OCI-LY1 (cell line): ENCODE measurements around the gene CREG2.

Experiments
- H2AFZ ChIP-seq: fragments of 200-600 bp; sonication (generic), shearing (Covaris generic); 2 replicates; pipeline ENCODE4 v1.6.0; 2014; ENCODE audit warnings: antibody characterized with exemption, mild to moderate bottlenecking, low read length
- H3F3A ChIP-seq: fragments of 200-600 bp; sonication (generic), shearing (Covaris generic); 2 replicates; pipeline ENCODE4 v1.6.0; 2014; ENCODE audit warnings: mild to moderate bottlenecking, antibody characterized with exemption, low read length, moderate library complexity; ENCODE audit not compliant: insufficient read depth
- H3K27ac ChIP-seq: fragments of 200-600 bp; sonication (generic); 2 replicates; pipeline ENCODE4 v1.5.1; 2014; ENCODE audit warnings: low read length, mixed run types, mild to moderate bottlenecking, low read depth; ENCODE audit not compliant: poor library complexity, severe bottlenecking
- H3K27me3 ChIP-seq: fragments of 200-600 bp; sonication (generic); 2 replicates; pipeline ENCODE4 v1.6.0; 2014; ENCODE audit warnings: antibody characterized with exemption, mild to moderate bottlenecking, low read length, moderate library complexity; ENCODE audit not compliant: insufficient read depth
- H3K36me3 ChIP-seq: fragments of 200-600 bp; sonication (generic); 2 replicates; pipeline ENCODE4 v1.6.1; 2014; ENCODE audit warnings: mild to moderate bottlenecking, antibody characterized with exemption, low read length, moderate library complexity, mixed read lengths; ENCODE audit not compliant: insufficient read depth
- H3K4me1 ChIP-seq: fragments of 200-600 bp; sonication (generic); 2 replicates; pipeline ENCODE4 v1.5.1; 2014; ENCODE audit warnings: mild to moderate bottlenecking, low read length, moderate library complexity; ENCODE audit not compliant: insufficient read depth, severe bottlenecking
- H3K4me2 ChIP-seq: fragments of 200-600 bp; sonication (generic), shearing (Covaris generic); 2 replicates; pipeline ENCODE4 v1.6.1; 2014; ENCODE audit warnings: low read length
- H3K4me3 ChIP-seq: fragments of 200-600 bp; sonication (generic); 2 replicates; pipeline ENCODE4 v1.5.1; 2014; ENCODE audit warnings: low read length, low read depth, mild to moderate bottlenecking, mixed read lengths; ENCODE audit not compliant: poor library complexity, severe bottlenecking
- H3K79me2 ChIP-seq: fragments of 200-600 bp; shearing (Covaris generic); 2 replicates; pipeline ENCODE4 v1.6.1; 2016; ENCODE audit warnings: mixed run types, low read length, mixed read lengths; ENCODE audit not compliant: insufficient read depth
- H3K9ac ChIP-seq: fragments of 200-600 bp; sonication (generic), shearing (Covaris generic); 2 replicates; pipeline ENCODE4 v1.6.1; 2014; ENCODE audit warnings: mild to moderate bottlenecking, low read length, mixed read lengths
- H3K9me2 ChIP-seq: fragments of 200-600 bp; sonication (generic), shearing (Covaris generic); 2 replicates; pipeline ENCODE4 v1.6.1; 2014; ENCODE audit warnings: low read depth, mild to moderate bottlenecking, low read length, mixed read lengths
- H3K9me3 ChIP-seq: fragments of 200-600 bp; shearing (Covaris generic); 2 replicates; pipeline ENCODE4 v1.6.1; 2014; ENCODE audit warnings: low read length, mixed read lengths
- H4K20me1 ChIP-seq: fragments of 200-600 bp; sonication (generic), shearing (Covaris generic); 2 replicates; pipeline ENCODE4 v1.6.0; 2016; ENCODE audit warnings: mild to moderate bottlenecking, low read length; ENCODE audit not compliant: insufficient read depth
- CTCF ChIP-seq: fragments of 200-600 bp; sonication (generic), shearing (Covaris generic); IDR thresholded peaks from 2 replicates; pipeline ENCODE4 v1.5.1; 2017; ENCODE audit warnings: mild to moderate bottlenecking, antibody characterized with exemption, low read length, moderate library complexity, mixed read lengths
- EZH2 ChIP-seq: fragments of 200-600 bp; sonication (generic), shearing (Covaris generic); IDR thresholded peaks from 2 replicates; pipeline ENCODE4 v1.8.0; 2017; ENCODE audit warnings: borderline replicate concordance, mixed run types, mild to moderate bottlenecking, antibody characterized with exemption, low read length, moderate library complexity, mixed read lengths

Gene CREG2

GRCh38 chr2:101359410-101359954 lies 27.8 kb downstream of the CREG2 start:
- no peak overlapping the region for H3K9ac ChIP-seq
- no peaks in the 10 kb centered on the region for H3F3A ChIP-seq
- H4K20me1 ChIP-seq, result no peaks in the 10 kb centered on the region
- H3K4me1 ChIP-seq, result no peaks in the 10 kb centered on the region
- H3K27me3 ChIP-seq, result no peaks in the 10 kb centered on the region
- H2AFZ ChIP-seq, result no peak overlapping the region
- H3K79me2 ChIP-seq, result no peaks in the 10 kb centered on the region
- H3K36me3 ChIP-seq, result no peaks in the 10 kb centered on the region
- no peaks in the 10 kb centered on the region for H3K9me3 ChIP-seq
- H3K27ac ChIP-seq, result no peak overlapping the region
- TF ChIP-seq EZH2, result no peak
- no peak for TF ChIP-seq CTCF
- no peaks in the 10 kb centered on the region for H3K9me2 ChIP-seq
- H3K4me2 ChIP-seq, result no peak overlapping the region
- no peak overlapping the region for H3K4me3 ChIP-seq

GRCh38 chr2:101357376-101357775 lies 29.9 kb downstream of the CREG2 start:
- no peaks in the 10 kb centered on the region for H3K4me1 ChIP-seq
- H3K79me2 ChIP-seq, result no peaks in the 10 kb centered on the region
- H4K20me1 ChIP-seq, result no peaks in the 10 kb centered on the region
- no peaks in the 10 kb centered on the region for H3K9me2 ChIP-seq
- H3K9me3 ChIP-seq, result no peaks in the 10 kb centered on the region
- H3K27me3 ChIP-seq, result no peaks in the 10 kb centered on the region
- H3K27ac ChIP-seq, result no peak overlapping the region
- no peak overlapping the region for H3K4me3 ChIP-seq
- H2AFZ ChIP-seq, result no peak overlapping the region
- no peaks in the 10 kb centered on the region for H3F3A ChIP-seq
- TF ChIP-seq EZH2 (no peak), CTCF (no peak)
- no peak overlapping the region for H3K4me2 ChIP-seq
- no peak overlapping the region for H3K9ac ChIP-seq
- H3K36me3 ChIP-seq, result no peaks in the 10 kb centered on the region

- Histone ChIP-seq H3K79me2 (no peaks in the 10 kb centered on the region), H4K20me1 (no peaks in the 10 kb centered on the region), H3F3A (no peaks in the 10 kb centered on the region), H3K9me3 (no peaks in the 10 kb centered on the region), H2AFZ (no peak overlapping the region), H3K9ac (no peak overlapping the region), H3K9me2 (no peaks in the 10 kb centered on the region), H3K36me3 (no peaks in the 10 kb centered on the region), H3K27ac (no peak overlapping the region), H3K27me3 (no peaks in the 10 kb centered on the region), H3K4me2 (no peak overlapping the region), H3K4me3 (no peak overlapping the region), H3K4me1 (no peaks in the 10 kb centered on the region)
- TF ChIP-seq EZH2 (no peak), CTCF (no peak)
Measured at GRCh38 chr2:101356521-101356920, 30.8 kb downstream of the CREG2 start.
